Neural progenitor cell (in vitro differentiated cells): ENCODE measurements around the gene SNX32. TPM values are rescaled to one million over a fixed set of nuclear protein-coding genes. Genes with fewer than 3 reads are reported as not detected.

Source experiments
- DNase-seq: peaks from one replicate; pipeline ENCODE4 v3.0.0-alpha.2; 2016; ENCODE audit warnings: low spot score
- H2AFZ ChIP-seq: fragments of 200-600 bp; sonication (generic); replicated peaks from 2 replicates; pipeline ENCODE4 v1.6.1; 2016; ENCODE audit warnings: antibody characterized with exemption
- H3F3A ChIP-seq: fragments of 200-600 bp; sonication (generic); 2 replicates; pipeline ENCODE4 v1.6.1; 2016; ENCODE audit warnings: antibody characterized with exemption, low read depth
- H3K27ac ChIP-seq: fragments of 200-600 bp; sonication (generic); 2 replicates; pipeline ENCODE4 v1.5.1; 2016; ENCODE audit warnings: mild to moderate bottlenecking
- H3K27me3 ChIP-seq: fragments of 200-600 bp; sonication (generic); 2 replicates; pipeline ENCODE4 v1.6.1; 2016; ENCODE audit warnings: mild to moderate bottlenecking, moderate library complexity
- H3K36me3 ChIP-seq: fragments of 200-600 bp; sonication (generic); 2 replicates; pipeline ENCODE4 v1.5.1; 2016
- H3K4me1 ChIP-seq: fragments of 200-600 bp; sonication (generic); 2 replicates; pipeline ENCODE4 v1.6.1; 2016; ENCODE audit warnings: mixed run types
- H3K4me2 ChIP-seq: fragments of 200-600 bp; sonication (generic); 2 replicates; pipeline ENCODE4 v1.6.1; 2016
- H3K4me3 ChIP-seq: fragments of 200-600 bp; sonication (generic); 2 replicates; pipeline ENCODE4 v1.5.1; 2016
- H3K79me2 ChIP-seq: fragments of 200-600 bp; sonication (generic); 2 replicates; pipeline ENCODE4 v1.6.1; 2016; ENCODE audit warnings: low read depth
- H3K9ac ChIP-seq: fragments of 200-600 bp; sonication (generic); 2 replicates; pipeline ENCODE4 v1.6.1; 2016
- H3K9me3 ChIP-seq: fragments of 200-600 bp; sonication (generic); 2 replicates; pipeline ENCODE4 v1.5.1; 2016; ENCODE audit warnings: low read depth
- H4K20me1 ChIP-seq: fragments of 200-600 bp; sonication (generic); 2 replicates; pipeline ENCODE4 v1.6.1; 2016; ENCODE audit warnings: low read depth
- H3K27ac Mint-ChIP-seq: 3 replicates; pipeline ENCODE4 v1.8.0; 2021; ENCODE audit warnings: mixed read lengths
- H3K27me3 Mint-ChIP-seq: 2 replicates; pipeline ENCODE4 v1.8.0; 2022; ENCODE audit warnings: low read depth, mild to moderate bottlenecking, inconsistent platforms, moderate library complexity, mixed read lengths; ENCODE audit not compliant: insufficient read depth
- H3K36me3 Mint-ChIP-seq: 3 replicates; pipeline ENCODE4 v1.8.0; 2021; ENCODE audit warnings: mixed read lengths
- H3K4me1 Mint-ChIP-seq: 3 replicates; pipeline ENCODE4 v1.8.0; 2021; ENCODE audit warnings: mixed read lengths
- H3K4me3 Mint-ChIP-seq: 3 replicates; pipeline ENCODE4 v1.8.0; 2021; ENCODE audit warnings: mild to moderate bottlenecking, moderate library complexity, mixed read lengths
- H3K9me3 Mint-ChIP-seq: 3 replicates; pipeline ENCODE4 v1.8.0; 2020; ENCODE audit warnings: mixed read lengths
- CTCF ChIP-seq: fragments of 200-600 bp; sonication (generic); IDR thresholded peaks from 2 replicates; pipeline ENCODE4 v1.5.1; 2017; ENCODE audit warnings: antibody characterized with exemption, mild to moderate bottlenecking
- EZH2 ChIP-seq: fragments of 200-600 bp; sonication (generic); IDR thresholded peaks from 2 replicates; pipeline ENCODE4 v1.6.1; 2017; ENCODE audit warnings: antibody characterized with exemption, mild to moderate bottlenecking, moderate library complexity
- EZH2phosphoT487 ChIP-seq: fragments of 200-600 bp; sonication (generic); IDR thresholded peaks from 2 replicates; pipeline ENCODE4 v1.6.1; 2017; ENCODE audit warnings: antibody characterized with exemption
- total RNA-seq: library from RNA; depleted of rRNA; stranded (reverse); fragments of >200 nt; gene quantifications from 2 replicates; pipeline ENCODE4 v1.2.3, GENCODE V29; 2015; ENCODE audit warnings: low replicate concordance

SNX32 gene
- total RNA-seq, 1 donor from 2014 or later, result 1.4 TPM

DNA sequence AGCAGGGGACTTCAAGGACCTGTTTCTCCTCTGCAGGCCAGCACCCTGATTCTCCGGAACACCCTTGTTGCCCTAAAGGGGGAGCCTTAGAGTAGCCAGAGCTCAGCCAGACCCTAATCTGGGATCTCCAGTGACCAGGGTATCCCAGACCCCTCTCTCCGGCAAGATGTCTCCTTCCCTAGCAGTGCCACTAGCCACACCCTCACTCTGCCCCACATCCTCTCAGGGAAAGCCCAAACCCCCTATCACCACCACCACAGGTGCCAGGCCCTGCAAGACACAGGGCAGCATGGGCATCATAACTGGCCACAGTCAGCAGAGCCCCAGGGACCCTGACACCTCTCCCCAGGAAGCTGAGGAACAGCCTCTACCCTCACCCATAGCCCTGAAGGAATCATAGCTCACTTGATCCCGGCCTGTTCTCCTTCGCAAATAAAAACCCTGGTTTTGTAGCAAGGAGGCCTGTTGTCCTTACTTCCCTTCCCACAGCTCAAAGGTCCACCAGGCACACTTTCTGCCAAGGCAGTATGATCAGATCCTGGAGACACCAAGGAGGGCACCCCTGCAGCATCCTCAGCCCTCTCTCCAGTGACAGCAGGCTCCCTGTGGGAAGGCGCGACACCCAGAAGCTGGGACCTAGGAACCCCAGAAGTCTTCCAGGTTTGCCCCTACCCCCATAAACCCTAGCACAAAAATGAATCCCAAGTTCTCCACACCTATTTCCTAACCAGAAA lies 19.6 kb downstream of the SNX32 start:
- DNase-seq, result peak; percentile 28
- Histone ChIP-seq H3K9me3 (no peaks in the 10 kb centered on the region), H3K79me2 (peaks cover 43% of the 10 kb centered on the region), H3K4me1 (peaks cover 3% of the 10 kb centered on the region), H4K20me1 (peaks cover 40% of the 10 kb centered on the region), H3K4me3 (no peak overlapping the region), H3K27ac (no peak overlapping the region), H3K36me3 (peaks cover 7% of the 10 kb centered on the region), H3K27me3 (no peaks in the 10 kb centered on the region), H3F3A (peaks cover 64% of the 10 kb centered on the region), H3K9ac (no peak overlapping the region), H2AFZ (no peak overlapping the region), H3K4me2 (no peak overlapping the region)
- H3K27me3 Mint-ChIP-seq, result peaks cover 22% of the 10 kb centered on the region
- H3K27ac Mint-ChIP-seq, result no peak overlapping the region
- TF ChIP-seq EZH2phosphoT487 (no peak), CTCF (peak; percentile 20), EZH2 (no peak)
- H3K36me3 Mint-ChIP-seq, result peaks cover 44% of the 10 kb centered on the region
- H3K4me3 Mint-ChIP-seq, result peak overlapping the region; percentile 50
- H3K9me3 Mint-ChIP-seq, result peaks cover 10% of the 10 kb centered on the region
- H3K4me1 Mint-ChIP-seq, result peaks cover 16% of the 10 kb centered on the region

DNA sequence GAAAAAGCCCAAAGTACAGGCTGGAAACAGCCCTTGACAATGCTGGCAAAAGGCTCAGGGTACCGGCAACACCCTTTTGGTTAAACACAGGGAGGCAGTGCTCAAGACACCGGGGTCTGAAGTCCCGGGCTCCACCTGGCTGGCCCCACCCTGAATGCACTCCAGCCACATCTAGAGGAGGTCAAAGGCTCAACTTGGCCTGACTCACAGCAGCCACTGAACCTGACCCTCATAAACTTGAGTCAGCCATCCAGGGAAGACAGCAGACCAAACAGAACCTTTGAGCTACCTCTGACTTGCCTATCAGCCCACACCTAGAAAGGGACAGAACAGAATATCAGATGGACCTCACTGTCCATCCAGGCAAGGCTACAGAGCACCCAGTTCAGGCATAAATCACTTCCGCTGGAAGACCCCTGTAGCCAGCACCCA lies 20.4 kb downstream of the SNX32 start:
- H3K9me3 Mint-ChIP-seq, result peaks cover 10% of the 10 kb centered on the region
- peak overlapping the region; percentile 50 for H3K4me3 Mint-ChIP-seq
- peaks cover 21% of the 10 kb centered on the region for H3K27me3 Mint-ChIP-seq
- Histone ChIP-seq H3K36me3 (peaks cover 7% of the 10 kb centered on the region), H3K27me3 (no peaks in the 10 kb centered on the region), H3K4me3 (no peak overlapping the region), H3K79me2 (peaks cover 43% of the 10 kb centered on the region), H3K9ac (no peak overlapping the region), H4K20me1 (peaks cover 40% of the 10 kb centered on the region), H3K27ac (no peak overlapping the region), H3K4me2 (no peak overlapping the region), H3K9me3 (no peaks in the 10 kb centered on the region), H3F3A (peaks cover 71% of the 10 kb centered on the region), H3K4me1 (peaks cover 3% of the 10 kb centered on the region), H2AFZ (no peak overlapping the region)
- H3K27ac Mint-ChIP-seq, result no peak overlapping the region
- peaks cover 17% of the 10 kb centered on the region for H3K4me1 Mint-ChIP-seq
- DNase-seq, result peak; percentile 1
- TF ChIP-seq EZH2phosphoT487, result no peak
- TF ChIP-seq EZH2, result no peak
- no peak for TF ChIP-seq CTCF
- peaks cover 44% of the 10 kb centered on the region for H3K36me3 Mint-ChIP-seq

- no peak for DNase-seq
- H3K4me3 ChIP-seq, result no peak overlapping the region
Observed at GRCh38 chr11:65854852-65855837, 21.4 kb downstream of the SNX32 start.

More at GRCh38 chr11:65854852-65855837, 21.4 kb downstream of the SNX32 start:
- TF ChIP-seq EZH2phosphoT487, result no peak
- TF ChIP-seq CTCF, result no peak
- TF ChIP-seq EZH2, result no peak
- peaks cover 10% of the 10 kb centered on the region for H3K9me3 Mint-ChIP-seq
- Histone ChIP-seq H3K4me2 (no peak overlapping the region), H3K79me2 (peaks cover 43% of the 10 kb centered on the region), H3K27me3 (no peaks in the 10 kb centered on the region), H3K36me3 (peaks cover 7% of the 10 kb centered on the region), H3K27ac (no peak overlapping the region), H3K4me1 (peaks cover 3% of the 10 kb centered on the region), H3K9me3 (no peaks in the 10 kb centered on the region), H3K9ac (no peak overlapping the region), H2AFZ (no peak overlapping the region), H4K20me1 (peaks cover 40% of the 10 kb centered on the region), H3F3A (peaks cover 78% of the 10 kb centered on the region)
- peaks cover 23% of the 10 kb centered on the region for H3K4me1 Mint-ChIP-seq
- H3K27ac Mint-ChIP-seq, result no peak overlapping the region
- peaks cover 44% of the 10 kb centered on the region for H3K36me3 Mint-ChIP-seq
- H3K4me3 Mint-ChIP-seq, result peak overlapping the region; percentile 93
- peaks cover 24% of the 10 kb centered on the region for H3K27me3 Mint-ChIP-seq
